Measurements from ENCODE around the gene SERPINA1.
"Not testable (repeated sequence)": the region's sequence is repeated elsewhere in the genome, so short reads cannot be mapped to it uniquely, and the experiment has no call there.

Gene SERPINA1

GRCh38 chr14:94388384-94389103 is at the start of gene SERPINA1:
Gene SERPINA1 (minus strand): TSS chr14:94388602. CDS start chr14:94383237, 5,365 bp downstream.
- no peak for DNase-seq (ENCODE audit: low spot score)

- no peak for DNase-seq (ENCODE audit: low spot score)
Observed at GRCh38 chr14:94428610-94429009, 40.2 kb upstream of the SERPINA1 start.

- DNase-seq (ENCODE audit: low spot score): no peak
Observed at GRCh38 chr14:94427016-94427613, 38.7 kb upstream of the SERPINA1 start.

- no peak for DNase-seq (ENCODE audit: low spot score)
Observed at GRCh38 chr14:94426526-94426925, 38.1 kb upstream of the SERPINA1 start.

- DNase-seq (ENCODE audit: low spot score): no peak
Observed at GRCh38 chr14:94424371-94424770, 36.0 kb upstream of the SERPINA1 start.

- peak; percentile 76 for DNase-seq (ENCODE audit: low spot score)
Observed at GRCh38 chr14:94423453-94424056, 35.2 kb upstream of the SERPINA1 start.

GRCh38 chr14:94421316-94421715 is 32.9 kb upstream of the SERPINA1 start:
- no peak for DNase-seq (ENCODE audit: low spot score)

- not testable (repeated sequence) for DNase-seq (ENCODE audit: low spot score)
Observed at GRCh38 chr14:94417497-94418205, 29.2 kb upstream of the SERPINA1 start.

- DNase-seq (ENCODE audit: low spot score): no peak
Observed at GRCh38 chr14:94412671-94413638, 24.6 kb upstream of the SERPINA1 start.

- no peak for DNase-seq (ENCODE audit: low spot score)
Observed at GRCh38 chr14:94411638-94412037, 23.2 kb upstream of the SERPINA1 start.

GRCh38 chr14:94409430-94409829 is 21.0 kb upstream of the SERPINA1 start:
- DNase-seq (ENCODE audit: low spot score): not testable (repeated sequence)

GRCh38 chr14:94408546-94409095 is 20.2 kb upstream of the SERPINA1 start:
- no peak for DNase-seq (ENCODE audit: low spot score)

- DNase-seq (ENCODE audit: low spot score): peak; percentile 47
Observed at GRCh38 chr14:94407906-94408305, 19.5 kb upstream of the SERPINA1 start.

- DNase-seq (ENCODE audit: low spot score): no peak
Observed at GRCh38 chr14:94406910-94407309, 18.5 kb upstream of the SERPINA1 start.

GRCh38 chr14:94405486-94405885 is 17.1 kb upstream of the SERPINA1 start:
- DNase-seq (ENCODE audit: low spot score): no peak

- no peak for DNase-seq (ENCODE audit: low spot score)
Observed at GRCh38 chr14:94404561-94404960, 16.2 kb upstream of the SERPINA1 start.

- no peak for DNase-seq (ENCODE audit: low spot score)
Observed at GRCh38 chr14:94403312-94403932, 15.0 kb upstream of the SERPINA1 start.

GRCh38 chr14:94401083-94401482 is 12.7 kb upstream of the SERPINA1 start:
- peak; percentile 31 for DNase-seq (ENCODE audit: low spot score)

GRCh38 chr14:94400422-94400841 is 12.0 kb upstream of the SERPINA1 start:
- DNase-seq (ENCODE audit: low spot score): no peak

GRCh38 chr14:94398536-94398935 is 10.1 kb upstream of the SERPINA1 start:
- DNase-seq (ENCODE audit: low spot score): no peak

- DNase-seq (ENCODE audit: low spot score): no peak
Observed at GRCh38 chr14:94398182-94398479, 9.7 kb upstream of the SERPINA1 start.

Data from AG08395 (cell line).